HG03196 (cell line): ENCODE measurements around the gene HES4.

Experiments used
- ATAC-seq: cut with Tn5 transposase; IDR thresholded peaks from one replicate; pipeline ENCODE4 v1.9.1; 2021; ENCODE audit not compliant: unreplicated experiment

The HES4 gene, protein sequence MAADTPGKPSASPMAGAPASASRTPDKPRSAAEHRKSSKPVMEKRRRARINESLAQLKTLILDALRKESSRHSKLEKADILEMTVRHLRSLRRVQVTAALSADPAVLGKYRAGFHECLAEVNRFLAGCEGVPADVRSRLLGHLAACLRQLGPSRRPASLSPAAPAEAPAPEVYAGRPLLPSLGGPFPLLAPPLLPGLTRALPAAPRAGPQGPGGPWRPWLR

DNA sequence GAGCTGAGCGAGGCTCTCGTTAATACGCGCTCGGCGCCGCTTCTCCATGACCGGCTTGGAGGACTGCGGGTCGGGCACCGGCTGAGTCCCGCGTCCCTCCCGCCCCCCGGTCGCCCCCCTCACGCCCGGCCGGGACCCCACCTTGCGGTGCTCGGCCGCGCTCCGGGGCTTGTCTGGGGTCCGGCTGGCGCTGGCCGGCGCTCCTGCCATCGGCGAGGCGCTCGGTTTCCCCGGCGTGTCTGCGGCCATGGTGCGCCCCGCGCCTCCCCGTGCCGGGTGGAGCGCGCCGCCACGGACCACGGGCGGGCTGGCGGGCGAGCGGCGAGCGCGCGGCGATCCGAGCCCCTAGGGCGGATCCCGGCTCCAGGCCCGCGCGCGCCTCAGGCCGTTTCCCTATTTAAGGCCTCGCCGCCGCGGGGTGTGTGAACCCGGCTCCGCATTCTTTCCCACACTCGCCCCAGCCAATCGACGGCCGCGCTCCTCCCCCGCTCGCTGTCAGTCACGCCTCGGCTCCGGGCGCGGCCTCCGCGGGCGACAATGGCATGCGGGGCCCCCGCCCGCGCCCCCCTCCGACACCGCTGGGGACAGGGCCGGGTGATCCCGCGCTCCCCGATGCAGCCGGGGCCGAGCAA, at the start of gene HES4:
Gene HES4, minus strand, starts transcription at position 373 of the 632 bp plus-strand sequence. Its CDS starts 124 bp downstream, at position 249.
- peak; percentile 50 for ATAC-seq

- ATAC-seq, result no peak
Measured at GRCh38 chr1:1048765-1049164, 48.9 kb upstream of the HES4 start.

- ATAC-seq, result no peak
Measured at GRCh38 chr1:1047963-1048362, 48.1 kb upstream of the HES4 start.

GRCh38 chr1:1047407-1047806, 47.5 kb upstream of the HES4 start:
- no peak for ATAC-seq

DNA sequence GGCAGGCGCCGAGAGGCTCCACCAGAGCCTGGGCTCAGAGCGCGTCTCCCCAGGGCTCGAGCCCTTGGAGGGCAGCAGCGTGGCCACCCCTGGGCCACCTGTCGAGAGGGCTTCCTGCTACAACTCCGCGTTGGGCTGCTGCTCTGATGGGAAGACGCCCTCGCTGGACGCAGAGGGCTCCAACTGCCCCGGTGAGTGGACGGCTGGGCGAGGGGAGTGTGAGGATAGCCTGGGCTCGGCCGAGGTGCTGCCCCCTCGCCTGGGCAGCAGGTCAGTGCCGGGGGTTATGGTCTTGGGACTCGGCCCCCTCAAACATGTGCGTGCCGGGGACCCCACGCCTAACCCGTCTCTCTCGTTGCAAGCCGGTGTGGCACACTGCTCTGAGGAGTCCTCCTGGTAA, 46.9 kb upstream of the HES4 start:
- no peak for ATAC-seq

DNA sequence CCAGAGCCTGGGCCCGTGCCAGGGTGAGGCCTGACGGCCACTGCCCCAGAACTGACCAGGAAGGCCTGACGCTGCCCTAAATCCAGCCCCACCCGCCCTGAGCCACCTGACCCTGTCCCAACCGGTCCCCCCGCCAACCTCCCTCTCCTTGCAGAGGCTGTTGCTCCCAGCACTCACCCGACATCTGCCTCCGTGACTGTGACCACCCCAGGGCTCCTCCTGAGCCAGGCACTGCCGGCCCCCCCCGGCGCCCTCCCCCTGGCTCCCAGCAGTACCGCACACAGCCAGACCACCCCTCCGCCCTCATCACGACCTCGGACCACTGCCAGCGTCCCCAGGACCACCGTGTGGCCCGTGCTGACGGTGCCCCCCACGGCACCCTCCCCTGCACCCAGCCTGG, 46.3 kb upstream of the HES4 start:
- no peak for ATAC-seq

DNA sequence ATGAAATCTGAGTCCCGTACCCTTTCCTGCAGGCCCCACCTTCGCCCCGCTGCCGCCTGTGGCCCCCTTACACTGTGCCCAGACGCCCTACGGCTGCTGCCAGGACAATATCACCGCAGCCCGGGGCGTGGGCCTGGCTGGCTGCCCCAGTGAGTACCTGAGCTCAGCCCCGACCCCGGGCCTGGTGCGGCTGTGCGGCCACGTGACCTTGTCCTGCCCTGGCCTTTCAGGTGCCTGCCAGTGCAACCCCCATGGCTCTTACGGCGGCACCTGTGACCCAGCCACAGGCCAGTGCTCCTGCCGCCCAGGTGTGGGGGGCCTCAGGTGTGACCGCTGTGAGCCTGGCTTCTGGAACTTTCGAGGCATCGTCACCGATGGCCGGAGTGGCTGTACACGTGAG, 45.2 kb upstream of the HES4 start:
- no peak for ATAC-seq

GRCh38 chr1:1044455-1045078, 44.7 kb upstream of the HES4 start:
- ATAC-seq, result no peak

- ATAC-seq, result no peak
Measured at GRCh38 chr1:1043921-1044320, 44.0 kb upstream of the HES4 start.

GRCh38 chr1:1043411-1043810, 43.5 kb upstream of the HES4 start:
- ATAC-seq, result no peak

DNA sequence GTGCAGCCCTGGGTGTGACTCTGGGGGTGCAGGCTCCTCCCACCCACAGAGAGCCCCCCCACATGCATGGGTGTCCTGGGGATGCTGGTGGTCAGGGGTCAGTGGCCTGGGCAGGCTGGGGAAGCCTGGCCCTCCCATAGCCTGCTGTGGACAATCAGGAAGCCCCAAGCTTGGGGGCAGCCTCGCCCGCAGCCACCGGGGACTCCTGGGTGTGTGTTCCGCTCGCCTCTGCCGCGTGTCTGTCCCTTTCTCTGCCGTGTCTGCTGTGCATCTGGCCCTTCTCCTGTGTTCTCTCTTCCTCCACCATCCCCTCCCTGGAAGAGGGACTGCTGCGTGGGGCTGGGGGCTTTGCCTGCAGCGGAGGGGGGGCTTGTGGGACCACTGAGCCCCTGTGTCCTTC, 42.9 kb upstream of the HES4 start:
- ATAC-seq, result no peak

DNA sequence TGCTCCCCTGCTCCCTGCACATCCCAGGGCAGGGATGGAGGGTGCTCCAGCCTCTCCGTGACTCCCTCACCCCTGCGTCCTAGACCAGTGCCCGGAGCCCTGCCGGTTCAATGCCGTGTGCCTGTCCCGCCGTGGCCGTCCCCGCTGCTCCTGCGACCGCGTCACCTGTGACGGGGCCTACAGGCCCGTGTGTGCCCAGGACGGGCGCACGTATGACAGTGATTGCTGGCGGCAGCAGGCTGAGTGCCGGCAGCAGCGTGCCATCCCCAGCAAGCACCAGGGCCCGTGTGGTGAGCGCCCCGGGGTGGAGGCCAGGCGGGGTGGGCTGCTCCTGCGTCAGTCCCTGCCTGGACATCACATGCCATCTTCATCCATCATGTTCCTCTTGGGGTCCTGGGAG, 42.0 kb upstream of the HES4 start:
- no peak for ATAC-seq

DNA sequence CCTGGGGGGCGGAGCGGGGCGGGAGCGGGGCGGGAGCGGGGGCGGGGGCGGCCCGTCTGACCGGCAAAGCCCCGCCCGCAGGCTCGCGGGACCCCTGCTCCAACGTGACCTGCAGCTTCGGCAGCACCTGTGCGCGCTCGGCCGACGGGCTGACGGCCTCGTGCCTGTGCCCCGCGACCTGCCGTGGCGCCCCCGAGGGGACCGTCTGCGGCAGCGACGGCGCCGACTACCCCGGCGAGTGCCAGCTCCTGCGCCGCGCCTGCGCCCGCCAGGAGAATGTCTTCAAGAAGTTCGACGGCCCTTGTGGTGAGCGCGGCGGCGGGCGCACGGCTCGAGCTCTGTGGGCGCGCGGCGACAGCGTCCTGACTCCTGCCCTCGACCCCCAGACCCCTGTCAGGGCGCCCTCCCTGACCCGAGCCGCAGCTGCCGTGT, 41.2 kb upstream of the HES4 start:
- no peak for ATAC-seq

DNA sequence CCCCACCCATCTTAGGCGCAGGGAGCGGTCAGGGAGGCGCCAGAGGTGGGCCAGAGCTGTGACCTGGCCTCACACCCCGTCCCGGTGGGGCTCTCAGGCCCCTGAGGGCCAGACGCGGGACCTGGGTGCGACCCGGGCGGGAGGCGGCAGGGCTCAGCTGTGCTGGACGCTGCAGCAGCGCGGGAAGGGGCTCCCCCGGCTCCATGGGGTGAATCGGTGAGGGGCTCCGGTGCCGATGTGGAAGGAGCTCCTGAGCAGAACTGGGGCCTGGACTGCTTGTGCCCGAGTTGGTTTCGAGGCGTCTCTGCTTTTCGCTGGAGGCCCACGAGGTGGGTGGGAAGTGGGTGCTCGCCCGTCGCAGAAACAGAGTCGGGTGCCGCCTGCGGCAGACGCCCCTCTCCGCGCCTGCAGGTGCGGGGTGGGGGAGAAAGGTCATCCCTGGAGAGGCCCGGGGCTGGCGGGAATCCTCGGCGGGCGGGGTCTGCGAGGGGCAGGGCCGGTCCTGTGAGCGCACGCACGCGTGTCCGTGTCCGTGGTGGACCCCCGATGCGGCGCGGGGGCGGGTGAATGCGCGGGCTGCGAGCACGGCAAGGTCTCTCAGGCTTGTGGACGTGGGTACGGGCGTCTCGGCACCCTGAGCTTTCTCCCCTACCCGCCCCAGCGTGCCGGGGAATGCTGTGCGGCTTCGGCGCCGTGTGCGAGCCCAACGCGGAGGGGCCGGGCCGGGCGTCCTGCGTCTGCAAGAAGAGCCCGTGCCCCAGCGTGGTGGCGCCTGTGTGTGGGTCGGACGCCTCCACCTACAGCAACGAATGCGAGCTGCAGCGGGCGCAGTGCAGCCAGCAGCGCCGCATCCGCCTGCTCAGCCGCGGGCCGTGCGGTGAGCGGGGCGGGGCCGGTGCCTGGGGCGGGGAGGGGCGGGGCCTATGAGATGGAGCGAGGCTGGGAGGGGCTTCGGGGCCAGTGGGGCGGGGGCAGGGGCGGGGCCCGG, 40.4 kb upstream of the HES4 start:
- no peak for ATAC-seq

DNA sequence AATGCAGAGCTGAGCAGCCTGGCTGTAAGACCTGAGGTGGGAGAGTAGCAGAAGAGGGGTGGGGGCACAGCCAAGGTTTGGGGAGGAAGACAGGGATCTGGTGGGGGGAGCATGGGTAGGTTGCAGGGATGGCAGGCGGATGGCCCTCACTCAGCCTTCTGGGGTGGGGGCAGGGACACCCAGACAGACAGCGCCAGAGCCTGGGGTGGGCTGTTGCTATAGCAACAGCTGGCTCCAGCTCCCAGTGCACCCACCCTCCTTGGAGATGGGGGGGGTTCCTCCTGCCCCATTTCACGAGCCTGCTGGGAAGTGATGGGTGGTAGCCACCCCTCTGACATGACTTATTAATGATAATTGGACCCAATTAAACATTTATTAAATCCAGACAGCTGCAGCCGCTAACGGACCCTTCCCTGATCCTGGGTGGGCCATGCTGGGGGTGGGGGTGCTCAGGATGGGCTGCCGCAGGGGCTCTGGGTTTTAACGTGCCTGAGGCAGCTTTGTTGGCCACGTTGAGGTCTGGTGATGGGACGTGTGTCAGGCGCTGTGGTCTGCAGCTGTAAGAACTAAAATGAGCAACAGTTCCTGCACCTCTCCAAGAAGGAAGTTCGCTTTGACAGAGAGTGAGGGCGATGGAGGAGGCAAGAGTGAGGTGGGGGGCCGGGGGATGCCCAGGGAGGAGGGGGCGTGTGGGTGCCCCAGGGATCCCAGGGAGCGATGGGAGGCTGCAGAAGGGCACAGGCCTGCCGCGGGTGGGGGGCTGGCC, 39.4 kb upstream of the HES4 start:
- ATAC-seq, result no peak

DNA sequence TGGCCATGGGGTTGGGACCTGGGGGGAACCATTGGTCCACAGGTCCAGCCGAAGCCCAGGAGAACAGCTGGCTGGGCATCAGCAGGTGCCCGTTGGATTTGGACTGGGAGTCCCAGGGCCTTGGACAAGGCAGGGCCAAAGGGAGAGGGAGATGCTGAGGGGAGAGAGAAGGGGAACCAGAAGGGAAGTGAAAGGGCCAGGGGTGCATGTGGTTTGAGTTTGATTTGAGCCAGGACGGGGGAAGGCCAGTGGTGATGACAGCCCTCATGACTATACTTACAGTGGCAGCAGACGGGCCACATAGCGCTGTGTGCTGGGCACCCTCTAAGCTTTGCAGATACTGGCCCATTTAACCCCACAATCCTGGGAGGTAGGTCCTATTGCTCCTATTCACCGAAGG, 38.8 kb upstream of the HES4 start:
- ATAC-seq, result no peak

- ATAC-seq, result no peak
Measured at GRCh38 chr1:1037366-1038327, 37.8 kb upstream of the HES4 start.

- ATAC-seq, result no peak
Measured at GRCh38 chr1:1035291-1035943, 35.5 kb upstream of the HES4 start.

GRCh38 chr1:1034439-1034781, 34.5 kb upstream of the HES4 start:
- no peak for ATAC-seq
